VCaP (cell line): ENCODE measurements around the gene SDK1.

ENCODE experiments used
- H3K27ac ChIP-seq: fragments of 450-650 bp; 2 replicates; pipeline ENCODE4 v1.5.1; 2017
- TF ChIP-seq, protein P1 (sequence below): fragments of 450-650 bp; conservative IDR thresholded peaks from 2 replicates; pipeline ENCODE4 v1.5.1; 2017; ENCODE audit warnings: mild to moderate bottlenecking, moderate library complexity

SDK1 gene

DNA sequence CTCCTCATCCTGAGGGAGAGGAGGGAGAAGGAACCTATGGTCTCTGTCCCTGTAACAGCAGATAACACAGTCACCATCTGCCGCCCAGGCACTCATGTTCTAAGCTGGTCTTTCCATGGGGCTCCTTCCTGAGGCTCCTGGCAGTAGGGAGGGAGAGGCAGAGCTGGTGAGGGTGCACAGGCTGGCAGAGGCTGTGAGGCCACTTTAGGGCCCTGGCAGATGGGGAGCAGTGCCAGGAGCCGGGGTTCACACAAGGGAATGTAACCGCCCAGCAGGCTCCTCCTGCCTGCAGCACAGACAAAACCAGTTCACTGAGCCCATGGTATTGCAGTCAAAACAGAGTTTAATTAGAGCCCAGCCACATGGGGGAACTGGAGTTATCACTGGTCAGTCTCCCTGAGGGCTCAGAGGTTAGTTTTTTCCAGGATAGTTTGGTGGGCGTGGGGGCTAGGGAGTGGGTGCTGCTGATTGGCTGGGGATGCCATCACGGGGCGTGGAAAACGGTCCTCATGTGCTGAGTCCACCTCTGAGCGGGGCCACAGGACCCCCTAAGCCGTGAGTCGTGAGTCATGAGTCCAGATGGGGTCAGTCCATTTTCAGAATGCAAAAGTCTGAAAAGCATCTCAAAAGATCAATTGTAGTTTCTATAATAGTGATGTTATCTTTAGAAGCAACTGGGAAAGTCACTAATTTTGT lies 881.7 kb downstream of the SDK1 start:
- TF ChIP-seq, protein P1, sequence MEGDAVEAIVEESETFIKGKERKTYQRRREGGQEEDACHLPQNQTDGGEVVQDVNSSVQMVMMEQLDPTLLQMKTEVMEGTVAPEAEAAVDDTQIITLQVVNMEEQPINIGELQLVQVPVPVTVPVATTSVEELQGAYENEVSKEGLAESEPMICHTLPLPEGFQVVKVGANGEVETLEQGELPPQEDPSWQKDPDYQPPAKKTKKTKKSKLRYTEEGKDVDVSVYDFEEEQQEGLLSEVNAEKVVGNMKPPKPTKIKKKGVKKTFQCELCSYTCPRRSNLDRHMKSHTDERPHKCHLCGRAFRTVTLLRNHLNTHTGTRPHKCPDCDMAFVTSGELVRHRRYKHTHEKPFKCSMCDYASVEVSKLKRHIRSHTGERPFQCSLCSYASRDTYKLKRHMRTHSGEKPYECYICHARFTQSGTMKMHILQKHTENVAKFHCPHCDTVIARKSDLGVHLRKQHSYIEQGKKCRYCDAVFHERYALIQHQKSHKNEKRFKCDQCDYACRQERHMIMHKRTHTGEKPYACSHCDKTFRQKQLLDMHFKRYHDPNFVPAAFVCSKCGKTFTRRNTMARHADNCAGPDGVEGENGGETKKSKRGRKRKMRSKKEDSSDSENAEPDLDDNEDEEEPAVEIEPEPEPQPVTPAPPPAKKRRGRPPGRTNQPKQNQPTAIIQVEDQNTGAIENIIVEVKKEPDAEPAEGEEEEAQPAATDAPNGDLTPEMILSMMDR = no peak

GRCh38 chr7:4184653-4185052 lies 883.6 kb downstream of the SDK1 start:
- no peak overlapping the region for H3K27ac ChIP-seq
- TF ChIP-seq, protein P1 = no peak

More for the DNA sequence above, 881.7 kb downstream of the SDK1 start:
- no peak overlapping the region for H3K27ac ChIP-seq

GRCh38 chr7:4185136-4185535 lies 884.1 kb downstream of the SDK1 start:
- no peak overlapping the region for H3K27ac ChIP-seq
- TF ChIP-seq, protein P1 = no peak

GRCh38 chr7:4185721-4186512 lies 884.9 kb downstream of the SDK1 start:
- TF ChIP-seq, protein P1 = no peak
- H3K27ac ChIP-seq = no peak overlapping the region

- TF ChIP-seq, protein P1 = no peak
- no peak overlapping the region for H3K27ac ChIP-seq
Observed at GRCh38 chr7:4186513-4186780, 885.4 kb downstream of the SDK1 start.

- TF ChIP-seq, protein P1 = no peak
- H3K27ac ChIP-seq = peak overlapping the region; percentile 61
Observed at GRCh38 chr7:4188651-4189050, 887.6 kb downstream of the SDK1 start.

DNA sequence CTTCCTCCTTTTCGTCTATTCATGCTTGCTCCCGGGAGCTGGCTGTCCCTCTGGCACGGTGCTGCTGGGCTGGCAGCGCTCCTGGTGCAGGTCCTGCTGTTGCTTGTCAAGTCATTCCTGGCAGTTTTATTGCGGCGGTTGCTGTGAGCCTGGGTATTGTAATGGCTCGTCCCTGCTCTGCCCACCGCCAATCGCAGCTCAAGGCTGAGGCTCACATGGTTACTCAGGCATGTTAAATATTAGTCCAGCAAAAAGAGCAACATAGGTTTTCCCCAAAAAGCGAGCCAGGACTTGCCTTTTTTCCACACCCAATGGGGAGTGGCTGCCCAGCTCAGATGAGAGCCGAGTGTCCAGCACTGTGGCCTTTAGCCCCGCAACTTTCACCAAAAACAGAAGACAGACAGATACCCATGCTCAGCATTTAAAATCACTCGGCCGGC lies 888.1 kb downstream of the SDK1 start:
- TF ChIP-seq, protein P1 = no peak
- peak overlapping the region; percentile 61 for H3K27ac ChIP-seq
